HG03196 (cell line): ENCODE measurements around the gene FGD2.

Experiments used
- ATAC-seq: cut with Tn5 transposase; IDR thresholded peaks from one replicate; pipeline ENCODE4 v1.9.1; 2021; ENCODE audit not compliant: unreplicated experiment

FGD2 gene

GRCh38 chr6:37005061-37005810 lies at the start of gene FGD2:
TSS of gene FGD2 (plus strand) at chr6:37005655. CDS start at chr6:37005818, 163 bp downstream.
- ATAC-seq = peak; percentile 52

- no peak for ATAC-seq
Measured at GRCh38 chr6:36955671-36956445, 49.6 kb upstream of the FGD2 start.

GRCh38 chr6:36956446-36956820 lies 49.0 kb upstream of the FGD2 start:
- no peak for ATAC-seq

GRCh38 chr6:36957773-36958271 lies 47.6 kb upstream of the FGD2 start:
- ATAC-seq = no peak

- ATAC-seq = no peak
Measured at GRCh38 chr6:36958775-36959554, 46.5 kb upstream of the FGD2 start.

GRCh38 chr6:36959555-36960250 lies 45.8 kb upstream of the FGD2 start:
- ATAC-seq = no peak

GRCh38 chr6:36961441-36962435 lies 43.7 kb upstream of the FGD2 start:
- ATAC-seq = no peak

GRCh38 chr6:36962874-36963273 lies 42.6 kb upstream of the FGD2 start:
- ATAC-seq = no peak

- no peak for ATAC-seq
Measured at GRCh38 chr6:36963451-36964290, 41.8 kb upstream of the FGD2 start.

GRCh38 chr6:36964349-36964748 lies 41.1 kb upstream of the FGD2 start:
- ATAC-seq = no peak

GRCh38 chr6:36964908-36965307 lies 40.5 kb upstream of the FGD2 start:
- no peak for ATAC-seq

- no peak for ATAC-seq
Measured at GRCh38 chr6:36967301-36967700, 38.2 kb upstream of the FGD2 start.

GRCh38 chr6:36967757-36968156 lies 37.7 kb upstream of the FGD2 start:
- ATAC-seq = no peak

GRCh38 chr6:36968266-36968977 lies 37.0 kb upstream of the FGD2 start:
- no peak for ATAC-seq

GRCh38 chr6:36969240-36969691 lies 36.2 kb upstream of the FGD2 start:
- ATAC-seq = no peak

GRCh38 chr6:36969988-36970891 lies 35.2 kb upstream of the FGD2 start:
- no peak for ATAC-seq
